Dermis microvascular lymphatic vessel endothelial cell (primary cell): Measurements from ENCODE around the gene ARL6IP4. TPM values are rescaled to one million over a fixed set of nuclear protein-coding genes. Genes with fewer than 3 reads are reported as not detected.
A peak's percentile ranks its signal among the peaks of the same experiment; 100 is the strongest.

Experiments
- DNase-seq, 2 donors: peaks; one replicate each; pipeline versions ENCODE4 v3.0.0 to v3.0.0-alpha.2; 2010; ENCODE audit warnings: low read depth in 2 of 2
- total RNA-seq: library from RNA; depleted of rRNA; stranded (reverse); fragments of >200 nt; gene quantifications from 2 replicates; pipeline ENCODE4 v1.2.1, GENCODE V29; 2014

ARL6IP4 gene
- total RNA-seq, 1 donor from 2014 or later, result 149 TPM

GRCh38 chr12:122978507-122978955 is 1.9 kb upstream of the ARL6IP4 start:
- no peak for DNase-seq

- DNase-seq, result no peak
Observed at GRCh38 chr12:122979001-122979907, 1.2 kb upstream of the ARL6IP4 start.

- no peak for DNase-seq
Observed at GRCh38 chr12:122979908-122980182, 636 bp upstream of the ARL6IP4 start.

GRCh38 chr12:122981036-122981471 is 573 bp downstream of the ARL6IP4 start:
- peak in 1 of 2 donors; percentile 38 for DNase-seq

- DNase-seq, result no peak
Observed at GRCh38 chr12:122981587-122982476, 1.4 kb downstream of the ARL6IP4 start.

- DNase-seq, result no peak
Observed at GRCh38 chr12:122982477-122982815, 2.0 kb downstream of the ARL6IP4 start.

GRCh38 chr12:122982963-122983788 is 2.7 kb downstream of the ARL6IP4 start:
- no peak for DNase-seq

GRCh38 chr12:122983789-122984515 is 3.5 kb downstream of the ARL6IP4 start:
- peak in 1 of 2 donors; percentile 41 for DNase-seq

GRCh38 chr12:122984612-122985337 is 4.3 kb downstream of the ARL6IP4 start:
- peak in 1 of 2 donors; percentile 25 for DNase-seq

- no peak for DNase-seq
Observed at GRCh38 chr12:122985338-122986257, 5.1 kb downstream of the ARL6IP4 start.

GRCh38 chr12:122986258-122986871 is 5.9 kb downstream of the ARL6IP4 start:
- no peak for DNase-seq

GRCh38 chr12:122987086-122987951 is 6.8 kb downstream of the ARL6IP4 start:
- DNase-seq, result no peak

GRCh38 chr12:122988036-122988435 is 7.6 kb downstream of the ARL6IP4 start:
- no peak for DNase-seq

GRCh38 chr12:122988612-122989212 is 8.2 kb downstream of the ARL6IP4 start:
- no peak for DNase-seq

- DNase-seq, result no peak
Observed at GRCh38 chr12:122989225-122989839, 8.9 kb downstream of the ARL6IP4 start.

- DNase-seq, result no peak
Observed at GRCh38 chr12:122989874-122990419, 9.5 kb downstream of the ARL6IP4 start.
